ENCODE results near the gene DMWD.
"Not testable (repeated sequence)": the region's sequence is repeated elsewhere in the genome, so short reads cannot be mapped to it uniquely, and the experiment has no call there.

DMWD gene

GRCh38 chr19:45816236-45817009 lies 23.8 kb upstream of the DMWD start:
- no peak for DNase-seq

GRCh38 chr19:45815481-45816216 lies 23.0 kb upstream of the DMWD start:
- no peak for DNase-seq

- no peak for DNase-seq
Observed at GRCh38 chr19:45814851-45815480, 22.3 kb upstream of the DMWD start, which contains the start of gene RSPH6A. Gene RSPH6A, minus strand, starts transcription at chr19:45815308. Its CDS starts 132 bp downstream, at chr19:45815176.

GRCh38 chr19:45814166-45814780 lies 21.6 kb upstream of the DMWD start:
- DNase-seq = no peak

- DNase-seq = no peak
Observed at GRCh38 chr19:45812297-45812696, 19.7 kb upstream of the DMWD start.

GRCh38 chr19:45809643-45810159 lies 17.1 kb upstream of the DMWD start:
- peak; percentile 91 for DNase-seq

GRCh38 chr19:45805719-45806118 lies 13.1 kb upstream of the DMWD start:
- DNase-seq = no peak

- DNase-seq = no peak
Observed at GRCh38 chr19:45804959-45805230, 12.2 kb upstream of the DMWD start.

- no peak for DNase-seq
Observed at GRCh38 chr19:45804140-45804958, 11.7 kb upstream of the DMWD start.

GRCh38 chr19:45801603-45802175 lies 9.0 kb upstream of the DMWD start:
- no peak for DNase-seq

GRCh38 chr19:45800070-45800553 lies 7.5 kb upstream of the DMWD start:
- DNase-seq = no peak

- DNase-seq = not testable (repeated sequence)
Observed at GRCh38 chr19:45799541-45799940, 6.9 kb upstream of the DMWD start.

GRCh38 chr19:45798995-45799517 lies 6.4 kb upstream of the DMWD start:
- DNase-seq = peak; percentile 38

- DNase-seq = no peak
Observed at GRCh38 chr19:45794627-45795026, 2.0 kb upstream of the DMWD start.

GRCh38 chr19:45793876-45794275 lies 1.2 kb upstream of the DMWD start:
- DNase-seq = no peak

GRCh38 chr19:45793178-45793564 lies 526 bp upstream of the DMWD start:
- no peak for DNase-seq

GRCh38 chr19:45791744-45792469 lies 738 bp downstream of the DMWD start:
- no peak for DNase-seq

- DNase-seq = no peak
Observed at GRCh38 chr19:45790942-45791341, 1.7 kb downstream of the DMWD start.

- DNase-seq = no peak
Observed at GRCh38 chr19:45789035-45789786, 3.4 kb downstream of the DMWD start.

GRCh38 chr19:45786533-45786894 lies 6.1 kb downstream of the DMWD start:
- no peak for DNase-seq

All from NCI-H510A (cell line).